Esophagus muscularis mucosa (tissue), 4 donors: ENCODE data around the gene VPS13D.
A peak's percentile ranks its signal among the peaks of the same experiment; 100 is the strongest.

Experiments used
- EP300 ChIP-seq: sonication (generic); formaldehyde crosslinking; IDR thresholded peaks from one replicate; pipeline ENCODE4 v1.6.1; 2017; ENCODE audit warnings: antibody characterized with exemption
- POLR2A ChIP-seq: fragments of 450-650 bp; IDR thresholded peaks from one replicate; pipeline ENCODE4 v1.6.1; 2017; ENCODE audit warnings: antibody characterized with exemption, moderate library complexity, mild to moderate bottlenecking, low read depth
- POLR2AphosphoS5 ChIP-seq, 2 donors: sonication (generic); formaldehyde crosslinking; IDR thresholded peaks; one replicate each; pipeline ENCODE4 v1.6.1; 2017; ENCODE audit warnings: antibody characterized with exemption in 2 of 2
- TF ChIP-seq, protein P1 (sequence below), 3 experiments: fragments of 200-600 bp in 2 of 3; fragments of 450-650 bp in 1 of 3; sonication (generic) in 2 of 3; IDR thresholded peaks; one replicate each; pipeline ENCODE4 v1.5.1; 2017 to 2019; ENCODE audit warnings: antibody characterized with exemption in 3 of 3, mild to moderate bottlenecking in 2 of 3, moderate library complexity in 1 of 3

DNA sequence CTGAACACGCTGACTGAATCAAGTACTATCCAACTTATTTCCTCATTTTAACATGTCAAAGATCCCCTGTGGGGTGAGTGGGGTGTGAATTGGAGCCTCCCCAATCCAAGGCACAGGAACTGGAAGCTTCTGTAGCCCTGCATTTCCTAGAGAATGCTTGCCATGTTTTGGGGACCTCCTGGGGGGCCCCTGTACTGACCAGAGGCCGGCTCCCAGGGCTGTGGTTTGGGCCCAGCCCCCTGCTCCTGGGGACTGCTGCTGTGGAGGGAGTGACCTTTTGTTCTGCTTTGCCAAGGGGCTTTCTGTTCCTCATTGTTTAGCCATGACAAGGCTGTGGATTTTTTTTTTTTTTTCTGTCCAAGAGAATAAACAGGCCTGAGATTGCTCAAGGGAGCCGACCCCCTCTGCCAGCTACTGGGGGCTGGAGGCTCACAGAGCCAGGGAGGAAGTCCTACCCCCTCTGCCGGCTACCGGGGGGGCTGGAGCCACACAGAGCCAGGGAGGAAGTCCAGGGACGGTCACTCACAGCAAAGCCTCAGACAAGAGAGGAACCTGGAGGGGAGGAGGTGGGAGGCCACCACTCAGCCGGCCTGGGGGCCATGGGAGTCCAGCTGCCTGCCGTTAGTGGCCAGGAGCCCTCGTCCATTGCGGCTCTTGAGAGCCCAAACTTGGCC lies 45.7 kb upstream of the VPS13D start:
- TF ChIP-seq POLR2AphosphoS5 (IDR thresholded peaks at IDR 0.05), result peak; percentile 57 to 70
- TF ChIP-seq, protein P1, sequence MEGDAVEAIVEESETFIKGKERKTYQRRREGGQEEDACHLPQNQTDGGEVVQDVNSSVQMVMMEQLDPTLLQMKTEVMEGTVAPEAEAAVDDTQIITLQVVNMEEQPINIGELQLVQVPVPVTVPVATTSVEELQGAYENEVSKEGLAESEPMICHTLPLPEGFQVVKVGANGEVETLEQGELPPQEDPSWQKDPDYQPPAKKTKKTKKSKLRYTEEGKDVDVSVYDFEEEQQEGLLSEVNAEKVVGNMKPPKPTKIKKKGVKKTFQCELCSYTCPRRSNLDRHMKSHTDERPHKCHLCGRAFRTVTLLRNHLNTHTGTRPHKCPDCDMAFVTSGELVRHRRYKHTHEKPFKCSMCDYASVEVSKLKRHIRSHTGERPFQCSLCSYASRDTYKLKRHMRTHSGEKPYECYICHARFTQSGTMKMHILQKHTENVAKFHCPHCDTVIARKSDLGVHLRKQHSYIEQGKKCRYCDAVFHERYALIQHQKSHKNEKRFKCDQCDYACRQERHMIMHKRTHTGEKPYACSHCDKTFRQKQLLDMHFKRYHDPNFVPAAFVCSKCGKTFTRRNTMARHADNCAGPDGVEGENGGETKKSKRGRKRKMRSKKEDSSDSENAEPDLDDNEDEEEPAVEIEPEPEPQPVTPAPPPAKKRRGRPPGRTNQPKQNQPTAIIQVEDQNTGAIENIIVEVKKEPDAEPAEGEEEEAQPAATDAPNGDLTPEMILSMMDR (IDR thresholded peaks at IDR 0.05), result peak in 1 of 3 experiments; percentile 24
- no peak for TF ChIP-seq POLR2A
- TF ChIP-seq EP300, result no peak
